ENCODE results near the gene CDH4. TPM values are rescaled to one million over a fixed set of nuclear protein-coding genes. Genes with fewer than 3 reads are reported as not detected.

The CDH4 gene
- total and polyA plus RNA-seq, 2 of the 13 experiments (the other 11 are each of a cell fraction or from before 2014, with no cell fraction given) = not detected

GRCh38 chr20:61330441-61330840 is 78.4 kb downstream of the CDH4 start:
- in situ Hi-C loops (cut with HindIII; ENCODE audit: extremely low pct_ligation_motif_present, low pct_unique_long_range_greater_than_20kb) (no loop called here), intact Hi-C loops (cut with micrococcal nuclease; ENCODE audit: unreplicated experiment) (no loop called here)
- Histone ChIP-seq H3K79me2 (ENCODE audit: insufficient read depth, low read length) (no peaks in the 10 kb centered on the region), H3K27me3 (ENCODE audit: control insufficient read depth in 1 of 2, insufficient read depth in 2 of 2, low read length in 2 of 2) (peaks cover 9 to 25% of the 10 kb centered on the region in 2 experiments; a peak in 3 of 5 replicates), H3K9me3 (ENCODE audit: low read length) (no peaks in the 10 kb centered on the region), H3K4me3 (replicated peaks in 1 of 3; ENCODE audit: insufficient read depth in 1 of 3, low read depth in 2 of 3, low read length in 3 of 3) (no peak overlapping the region), H3K27ac (ENCODE audit: extremely low read length, insufficient read depth, low read length) (no peak overlapping the region), H4K20me1 (ENCODE audit: insufficient read depth, low read length) (no peaks in the 10 kb centered on the region), H3K4me1 (ENCODE audit: insufficient read depth, low read length) (no peaks in the 10 kb centered on the region), H2AFZ (ENCODE audit: low read length) (no peak overlapping the region), H3K4me2 (ENCODE audit: low read depth, low read length) (no peak overlapping the region), H3K36me3 (replicated peaks in 1 of 2; ENCODE audit: control insufficient read depth in 1 of 2, insufficient read depth in 2 of 2, low read length in 2 of 2) (no peaks in the 10 kb centered on the region), H3K9ac (ENCODE audit: insufficient read depth, low read depth, low read length) (no peak overlapping the region)
- WGBS (ENCODE audit: low lambda C conversion rate) = 31% methylated on average over 14 of the region's 14 CpGs
- FAIRE-seq (no peak), ATAC-seq (no peak), DNase-seq (ENCODE audit: low spot score) (no peak)
- CTCF ChIA-PET (ENCODE audit: low intra/inter-chr PET ratio, low total read pairs) = no interaction called here
- TF ChIP-seq BRCA1 (CRISPR knock-in tag; IDR thresholded peaks at IDR 0.05) (no peak), ZNF792 (CRISPR knock-in tag; IDR thresholded peaks at IDR 0.05) (no peak)
- POLR2A ChIA-PET = no interaction called here
- BruUV-seq (replicated peaks) = no TSS peak

GRCh38 chr20:61331543-61331942 is 79.5 kb downstream of the CDH4 start:
- Histone ChIP-seq H3K36me3 (replicated peaks in 1 of 2; ENCODE audit: control insufficient read depth in 1 of 2, insufficient read depth in 2 of 2, low read length in 2 of 2) (no peaks in the 10 kb centered on the region), H3K4me2 (ENCODE audit: low read depth, low read length) (no peak overlapping the region), H3K4me3 (replicated peaks in 1 of 3; ENCODE audit: insufficient read depth in 1 of 3, low read depth in 2 of 3, low read length in 3 of 3) (no peak overlapping the region), H3K79me2 (ENCODE audit: insufficient read depth, low read length) (no peaks in the 10 kb centered on the region), H3K4me1 (ENCODE audit: insufficient read depth, low read length) (no peaks in the 10 kb centered on the region), H4K20me1 (ENCODE audit: insufficient read depth, low read length) (no peaks in the 10 kb centered on the region), H2AFZ (ENCODE audit: low read length) (no peak overlapping the region), H3K27ac (ENCODE audit: extremely low read length, insufficient read depth, low read length) (no peak overlapping the region), H3K9ac (ENCODE audit: insufficient read depth, low read depth, low read length) (no peak overlapping the region), H3K9me3 (ENCODE audit: low read length) (no peaks in the 10 kb centered on the region), H3K27me3 (ENCODE audit: control insufficient read depth in 1 of 2, insufficient read depth in 2 of 2, low read length in 2 of 2) (peaks cover 9 to 19% of the 10 kb centered on the region in 2 experiments; a peak in 3 of 5 replicates)
- no peak for DNase-seq (ENCODE audit: low spot score)
- 38% methylated on average over 11 of the region's 11 CpGs for WGBS (ENCODE audit: low lambda C conversion rate)
- ChIA-PET CTCF (ENCODE audit: low intra/inter-chr PET ratio, low total read pairs) (no interaction called here), POLR2A (no interaction called here)
- FAIRE-seq = no peak
- ATAC-seq = peak; percentile 66
- BruUV-seq (replicated peaks) = no TSS peak
- intact Hi-C loops (cut with micrococcal nuclease; ENCODE audit: unreplicated experiment) (no loop called here), in situ Hi-C loops (cut with HindIII; ENCODE audit: extremely low pct_ligation_motif_present, low pct_unique_long_range_greater_than_20kb) (no loop called here)
- TF ChIP-seq MIER2 (CRISPR knock-in tag; IDR thresholded peaks at IDR 0.05) (0 out of 2 replicates have a peak, but pooled peaks have one; percentile 33), KMT2B (CRISPR knock-in tag; IDR thresholded peaks at IDR 0.05) (no peak), ZBTB3 (CRISPR knock-in tag; IDR thresholded peaks at IDR 0.05; ENCODE audit: borderline replicate concordance, low read depth) (no peak), ZNF646 (CRISPR knock-in tag; IDR thresholded peaks at IDR 0.05) (no peak), THRA (CRISPR knock-in tag; IDR thresholded peaks at IDR 0.05; ENCODE audit: borderline replicate concordance) (no peak), RAD21 (CRISPR knock-in tag; IDR thresholded peaks at IDR 0.05) (no peak), ZKSCAN1 (IDR thresholded peaks at IDR 0.05; ENCODE audit: low read length) (peak; percentile 61; the same call in 1 of the 2 replicates)

Data from HepG2 (cell line).